Activated naive CD4-positive, alpha-beta T cell treated with Interleukin-2 at 50 U/mL for 16 hours (primary cell): ENCODE results near the gene PRRC2B.
"Not testable (repeated sequence)": the region's sequence is repeated elsewhere in the genome, so short reads cannot be mapped to it uniquely, and the experiment has no call there.

Experiments used
- DNase-seq: peaks from one replicate; pipeline ENCODE4 v3.0.0-alpha.2; 2020

PRRC2B gene

GRCh38 chr9:131393622-131394463 lies at the start of gene PRRC2B:
TSS of gene PRRC2B (plus strand) at chr9:131394086. CDS start at chr9:131430145, 36,059 bp downstream.
- DNase-seq = peak; percentile 81

GRCh38 chr9:131344931-131345535 lies 48.9 kb upstream of the PRRC2B start:
- DNase-seq = not testable (repeated sequence)

- DNase-seq = no peak
Measured at GRCh38 chr9:131346559-131346958, 47.3 kb upstream of the PRRC2B start.

- DNase-seq = no peak
Measured at GRCh38 chr9:131347376-131348020, 46.4 kb upstream of the PRRC2B start.

GRCh38 chr9:131348631-131349521 lies 45.0 kb upstream of the PRRC2B start:
- DNase-seq = no peak

- no peak for DNase-seq
Measured at GRCh38 chr9:131349522-131349880, 44.4 kb upstream of the PRRC2B start.

GRCh38 chr9:131349881-131350563 lies 43.9 kb upstream of the PRRC2B start:
- peak; percentile 87 for DNase-seq

- DNase-seq = not testable (repeated sequence)
Measured at GRCh38 chr9:131356479-131356878, 37.4 kb upstream of the PRRC2B start.

- DNase-seq = no peak
Measured at GRCh38 chr9:131358556-131358955, 35.3 kb upstream of the PRRC2B start.

GRCh38 chr9:131361202-131361833 lies 32.6 kb upstream of the PRRC2B start:
- DNase-seq = no peak

- DNase-seq = no peak
Measured at GRCh38 chr9:131365546-131365945, 28.3 kb upstream of the PRRC2B start.

- no peak for DNase-seq
Measured at GRCh38 chr9:131366761-131367401, 27.0 kb upstream of the PRRC2B start.

- no peak for DNase-seq
Measured at GRCh38 chr9:131367450-131367849, 26.4 kb upstream of the PRRC2B start.

GRCh38 chr9:131370638-131371037 lies 23.2 kb upstream of the PRRC2B start:
- DNase-seq = no peak

- not testable (repeated sequence) for DNase-seq
Measured at GRCh38 chr9:131372599-131372973, 21.3 kb upstream of the PRRC2B start.

GRCh38 chr9:131374638-131375037 lies 19.2 kb upstream of the PRRC2B start:
- not testable (repeated sequence) for DNase-seq

GRCh38 chr9:131379056-131379455 lies 14.8 kb upstream of the PRRC2B start:
- DNase-seq = no peak

- DNase-seq = no peak
Measured at GRCh38 chr9:131382850-131383729, 10.8 kb upstream of the PRRC2B start.

GRCh38 chr9:131385296-131385695 lies 8.6 kb upstream of the PRRC2B start:
- no peak for DNase-seq

GRCh38 chr9:131386281-131386680 lies 7.6 kb upstream of the PRRC2B start:
- DNase-seq = no peak
